Measurements from ENCODE around the gene SRGAP2B.
"Not testable (repeated sequence)": the region's sequence is repeated elsewhere in the genome, so short reads cannot be mapped to it uniquely, and the experiment has no call there.

The SRGAP2B gene

GRCh38 chr1:145036019-145036418 is 59.1 kb downstream of the SRGAP2B start:
- not testable (repeated sequence) for DNase-seq

GRCh38 chr1:145033523-145033922 is 61.6 kb downstream of the SRGAP2B start:
- DNase-seq: not testable (repeated sequence)

- not testable (repeated sequence) for DNase-seq
Observed at GRCh38 chr1:145027251-145027650, 67.9 kb downstream of the SRGAP2B start.

DNA sequence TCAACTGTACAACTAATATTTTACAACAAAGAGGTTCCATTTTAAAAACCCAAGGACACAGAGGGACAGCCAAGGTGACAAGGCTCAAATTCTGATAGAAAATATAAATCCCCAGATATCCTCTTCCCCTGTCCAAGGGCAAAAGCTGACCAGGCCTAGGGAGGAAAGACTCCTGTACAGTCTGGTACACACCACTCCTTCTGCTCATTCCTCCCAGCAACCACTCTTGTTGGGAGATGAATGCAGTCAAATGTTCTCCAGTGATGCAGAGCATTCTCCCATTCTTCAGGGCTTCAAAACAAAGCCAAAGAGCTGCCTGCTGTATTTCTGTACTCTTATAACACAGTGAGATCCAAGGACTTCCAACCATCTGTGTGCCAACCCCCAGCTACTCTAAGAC is 69.8 kb downstream of the SRGAP2B start:
- DNase-seq: not testable (repeated sequence)

DNA sequence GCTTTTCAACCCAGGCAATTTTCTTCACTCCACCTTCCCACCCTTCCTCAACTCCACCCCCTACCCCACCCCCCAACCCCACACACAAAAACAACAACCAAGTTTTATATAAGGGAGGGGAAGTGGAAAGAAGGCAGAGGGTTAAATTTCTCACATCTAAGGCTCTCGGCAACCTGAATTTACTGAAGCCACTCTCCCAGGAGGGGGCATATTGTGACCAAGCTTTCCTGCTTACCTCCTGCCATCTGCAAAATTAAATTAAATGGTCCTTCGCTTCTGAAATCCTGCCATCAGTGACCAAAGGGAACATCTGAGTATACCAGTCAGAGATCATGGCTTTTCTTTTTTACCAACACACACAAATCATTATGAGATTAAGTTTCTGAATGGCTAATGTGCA is 72.9 kb downstream of the SRGAP2B start:
- not testable (repeated sequence) for DNase-seq

GRCh38 chr1:145021749-145022148 is 73.4 kb downstream of the SRGAP2B start:
- DNase-seq: not testable (repeated sequence)

GRCh38 chr1:145019709-145020108 is 75.4 kb downstream of the SRGAP2B start:
- not testable (repeated sequence) for DNase-seq

- not testable (repeated sequence) for DNase-seq
Observed at GRCh38 chr1:145017725-145018124, 77.4 kb downstream of the SRGAP2B start.

DNA sequence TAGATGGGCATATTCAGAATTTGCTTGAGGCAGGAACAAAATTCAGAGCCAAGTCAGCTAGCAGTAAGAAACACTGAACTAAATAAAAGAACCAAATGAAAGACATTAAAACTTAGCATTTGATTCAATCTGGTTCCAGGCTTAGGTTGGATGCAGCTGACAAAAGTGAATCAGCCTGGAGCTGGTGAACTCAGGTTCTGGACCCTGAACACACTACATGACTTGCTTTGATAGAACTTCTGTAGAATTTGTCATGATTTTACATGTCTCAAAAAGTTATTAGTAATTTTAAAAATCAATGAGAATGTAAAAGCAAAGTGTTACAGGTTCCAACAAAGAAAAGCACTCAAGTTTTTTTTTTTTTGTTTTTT is 78.7 kb downstream of the SRGAP2B start:
- DNase-seq: not testable (repeated sequence)

GRCh38 chr1:145015744-145016491 is 79.2 kb downstream of the SRGAP2B start:
- DNase-seq: not testable (repeated sequence)

DNA sequence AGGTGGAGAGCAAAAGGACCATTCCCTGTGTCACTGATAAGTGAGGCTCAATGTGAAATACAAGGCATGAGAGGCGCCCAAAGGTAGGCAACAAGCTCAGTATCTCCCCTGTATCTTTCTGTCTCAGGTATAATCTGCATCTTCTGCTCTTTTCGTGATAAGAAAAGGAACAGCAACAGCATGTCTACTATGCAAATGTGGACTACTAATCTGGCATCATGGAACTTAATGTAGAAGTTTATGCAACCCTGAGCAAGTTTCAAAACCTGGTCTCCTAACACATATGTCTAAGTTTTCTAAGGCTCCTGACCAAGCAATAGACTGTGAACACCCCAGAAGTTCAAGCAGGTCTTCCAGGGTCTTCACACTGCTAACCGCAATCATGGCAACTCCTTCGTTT is 81.8 kb downstream of the SRGAP2B start:
- DNase-seq: not testable (repeated sequence)

DNA sequence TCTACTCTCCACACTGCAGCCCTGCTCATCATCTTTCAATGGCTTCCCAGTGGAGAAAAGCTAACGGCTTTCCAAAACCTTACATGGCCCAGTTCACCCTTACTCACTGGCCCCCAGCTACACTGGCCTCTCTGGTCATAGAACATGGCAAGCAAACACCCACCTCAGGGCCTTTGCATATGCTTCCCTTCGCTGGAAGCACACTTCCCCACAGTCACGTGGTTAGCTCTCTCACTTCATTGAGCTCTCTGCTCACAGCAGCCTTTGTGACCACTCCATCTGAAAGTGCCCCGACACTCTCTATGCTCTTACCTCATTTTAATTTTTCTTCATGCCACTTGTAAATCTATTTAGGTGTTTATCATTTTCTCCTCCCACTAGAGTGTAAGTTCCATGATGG is 83.3 kb downstream of the SRGAP2B start:
- DNase-seq: not testable (repeated sequence)

DNA sequence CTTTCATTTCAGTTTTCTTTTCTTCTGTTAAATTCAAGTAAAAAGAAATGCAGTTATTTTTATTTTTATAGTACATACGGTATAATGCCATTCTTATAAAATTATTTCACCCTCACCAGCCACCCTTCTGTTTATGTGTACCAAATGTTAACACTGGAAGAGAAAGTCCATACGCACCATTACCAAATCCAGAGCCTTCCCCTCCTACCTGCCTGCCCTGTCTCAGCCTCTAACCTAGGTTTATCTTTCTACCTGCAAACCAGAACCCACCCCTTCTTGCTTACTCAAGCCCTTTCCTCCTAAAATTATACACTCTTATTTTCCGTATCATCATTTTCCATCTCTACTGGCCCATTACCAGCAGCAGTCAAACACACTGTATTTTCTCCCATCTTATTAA is 84.5 kb downstream of the SRGAP2B start:
- DNase-seq: not testable (repeated sequence)

GRCh38 chr1:145009928-145010327 is 85.2 kb downstream of the SRGAP2B start:
- DNase-seq: not testable (repeated sequence)

GRCh38 chr1:145008388-145008787 is 86.7 kb downstream of the SRGAP2B start:
- not testable (repeated sequence) for DNase-seq

- DNase-seq: not testable (repeated sequence)
Observed at GRCh38 chr1:145005142-145005541, 90.0 kb downstream of the SRGAP2B start.

GRCh38 chr1:145001381-145001780 is 93.7 kb downstream of the SRGAP2B start:
- DNase-seq: not testable (repeated sequence)

- not testable (repeated sequence) for DNase-seq
Observed at GRCh38 chr1:145000743-145001326, 94.3 kb downstream of the SRGAP2B start.

GRCh38 chr1:145000074-145000742 is 94.9 kb downstream of the SRGAP2B start:
- DNase-seq: not testable (repeated sequence)

GRCh38 chr1:144998981-144999273 is 96.2 kb downstream of the SRGAP2B start:
- not testable (repeated sequence) for DNase-seq

DNA sequence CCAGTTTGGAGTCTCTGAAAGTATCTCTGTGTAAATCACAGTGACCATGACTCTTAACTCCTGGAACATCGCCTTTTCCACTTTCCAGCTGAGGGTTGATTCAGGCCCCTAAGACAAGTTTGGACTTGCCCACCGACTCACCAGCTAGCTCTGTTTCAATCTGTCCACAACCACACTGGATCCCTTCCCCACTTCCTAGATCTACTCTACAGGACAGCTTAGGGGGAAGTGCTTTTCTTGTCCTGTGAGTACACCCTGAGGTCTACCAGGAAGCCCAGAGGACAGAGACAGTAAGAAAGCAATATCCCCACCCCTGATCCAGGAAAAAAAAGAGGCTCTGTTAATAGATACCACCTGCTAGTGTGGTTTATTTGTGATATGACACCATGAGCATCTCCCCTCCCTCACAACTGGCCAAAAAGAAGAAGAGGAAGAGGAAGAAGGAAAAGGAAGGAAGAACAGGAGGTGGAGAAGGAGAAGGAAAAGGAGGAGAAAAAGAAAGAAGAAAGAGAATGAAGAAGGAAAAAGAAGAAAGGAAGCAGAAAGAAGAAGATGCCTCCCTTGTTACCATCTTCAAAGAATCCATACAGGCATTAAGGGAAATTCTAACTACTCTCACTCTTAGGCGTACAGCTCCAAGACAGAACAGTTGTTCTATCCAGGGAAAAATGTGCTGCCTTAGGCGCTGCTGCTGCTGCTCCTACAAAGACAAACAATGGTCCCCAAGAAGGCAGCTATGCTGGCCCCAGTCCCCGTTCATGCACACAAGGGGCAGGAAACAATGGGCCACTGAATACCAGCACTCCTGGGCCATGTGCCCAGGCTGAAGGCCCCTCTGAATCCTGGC is 96.8 kb downstream of the SRGAP2B start:
- not testable (repeated sequence) for DNase-seq

GRCh38 chr1:144995833-144996410 is 99.2 kb downstream of the SRGAP2B start:
- DNase-seq: not testable (repeated sequence)

- DNase-seq: not testable (repeated sequence)
Observed at GRCh38 chr1:144992915-144993314, 102.2 kb downstream of the SRGAP2B start.

All from midbrain (tissue), 1 donor.